ENCODE data around the gene SSX2IP.

SSX2IP gene

DNA sequence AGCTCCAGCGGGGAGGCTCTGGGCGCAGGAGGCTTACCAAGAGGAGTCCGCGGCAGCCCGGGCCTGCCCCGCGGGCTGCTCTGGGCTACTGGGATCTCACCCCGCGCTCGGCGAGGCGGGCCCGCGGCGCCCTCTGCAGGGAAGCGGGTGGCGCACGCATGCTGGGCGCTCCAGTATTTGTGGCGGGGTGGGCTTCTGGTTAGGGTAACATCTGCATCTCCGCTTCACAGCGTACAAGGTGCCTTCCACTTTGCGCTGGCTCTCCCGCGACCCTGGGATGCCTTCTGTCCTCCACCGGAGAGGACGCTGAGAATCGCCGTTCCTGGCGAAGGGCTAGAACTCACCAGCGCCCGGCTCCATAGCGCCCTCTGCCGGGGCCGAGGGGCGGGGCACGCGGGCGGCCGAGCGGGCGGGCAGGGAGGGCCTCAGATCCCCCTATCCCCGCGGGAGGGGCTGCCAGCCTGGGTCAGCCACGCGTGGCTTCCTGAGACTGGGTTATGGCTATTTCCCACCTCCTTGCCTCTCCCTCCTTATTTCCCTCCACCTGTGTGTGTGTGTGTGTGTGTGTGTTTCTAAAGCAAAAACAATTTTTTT is 69.4 kb downstream of the SSX2IP start (continued):
- TF ChIP-seq ZBTB49 (tag by site-specific recombination; IDR thresholded peaks at IDR 0.05; ENCODE audit: low read depth), result no peak
- no peak for TF ChIP-seq EGR2 (tag by site-specific recombination; IDR thresholded peaks at IDR 0.05; ENCODE audit: low read depth)
- TF ChIP-seq ZNF48 (tag by site-specific recombination; IDR thresholded peaks at IDR 0.05), result no peak
- no peak for TF ChIP-seq ZNF362 (tag by site-specific recombination; IDR thresholded peaks at IDR 0.05)
- TF ChIP-seq ZNF660 (tag by site-specific recombination; IDR thresholded peaks at IDR 0.05), result peak; percentile 88
- no peak for TF ChIP-seq MZF1 (tag by site-specific recombination; IDR thresholded peaks at IDR 0.05; ENCODE audit: borderline replicate concordance)
- TF ChIP-seq, protein P1, sequence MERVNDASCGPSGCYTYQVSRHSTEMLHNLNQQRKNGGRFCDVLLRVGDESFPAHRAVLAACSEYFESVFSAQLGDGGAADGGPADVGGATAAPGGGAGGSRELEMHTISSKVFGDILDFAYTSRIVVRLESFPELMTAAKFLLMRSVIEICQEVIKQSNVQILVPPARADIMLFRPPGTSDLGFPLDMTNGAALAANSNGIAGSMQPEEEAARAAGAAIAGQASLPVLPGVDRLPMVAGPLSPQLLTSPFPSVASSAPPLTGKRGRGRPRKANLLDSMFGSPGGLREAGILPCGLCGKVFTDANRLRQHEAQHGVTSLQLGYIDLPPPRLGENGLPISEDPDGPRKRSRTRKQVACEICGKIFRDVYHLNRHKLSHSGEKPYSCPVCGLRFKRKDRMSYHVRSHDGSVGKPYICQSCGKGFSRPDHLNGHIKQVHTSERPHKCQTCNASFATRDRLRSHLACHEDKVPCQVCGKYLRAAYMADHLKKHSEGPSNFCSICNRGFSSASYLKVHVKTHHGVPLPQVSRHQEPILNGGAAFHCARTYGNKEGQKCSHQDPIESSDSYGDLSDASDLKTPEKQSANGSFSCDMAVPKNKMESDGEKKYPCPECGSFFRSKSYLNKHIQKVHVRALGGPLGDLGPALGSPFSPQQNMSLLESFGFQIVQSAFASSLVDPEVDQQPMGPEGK (tag by site-specific recombination; IDR thresholded peaks at IDR 0.05), result peak; percentile 96
- TF ChIP-seq ZNF423 (tag by site-specific recombination; IDR thresholded peaks at IDR 0.05), result no peak
- TF ChIP-seq ZNF549 (tag by site-specific recombination; IDR thresholded peaks at IDR 0.05), result no peak
- TF ChIP-seq ZSCAN30 (tag by site-specific recombination; IDR thresholded peaks at IDR 0.05), result peak; percentile 83
- TF ChIP-seq ZNF26 (tag by site-specific recombination; IDR thresholded peaks at IDR 0.05), result no peak
- TF ChIP-seq HOXA7 (CRISPR knock-in tag; IDR thresholded peaks at IDR 0.05; ENCODE audit: borderline replicate concordance), result no peak
- TF ChIP-seq ZNF416 (tag by site-specific recombination; IDR thresholded peaks at IDR 0.05), result no peak
- TF ChIP-seq GLIS1 (tag by site-specific recombination; IDR thresholded peaks at IDR 0.05), result peak; percentile 37; the same call in 1 of the 2 replicates
- no peak for TF ChIP-seq ZNF707 (tag by site-specific recombination; IDR thresholded peaks at IDR 0.05)
- TF ChIP-seq ZBTB11 (tag by site-specific recombination; conservative IDR thresholded peaks at IDR 0.05; ENCODE audit: low read depth), result peak; percentile 34; the same call in 1 of the 2 replicates
- no peak for TF ChIP-seq ZNF155 (tag by site-specific recombination; IDR thresholded peaks at IDR 0.05)
- peak; percentile 41; the same call in 1 of the 2 replicates for TF ChIP-seq KLF8 (tag by site-specific recombination; IDR thresholded peaks at IDR 0.05)
- TF ChIP-seq ZNF776 (tag by site-specific recombination; IDR thresholded peaks at IDR 0.05; ENCODE audit: borderline replicate concordance), result no peak
- TF ChIP-seq ZNF704 (tag by site-specific recombination; IDR thresholded peaks at IDR 0.05), result no peak
- no peak for TF ChIP-seq HOXD13 (CRISPR knock-in tag; IDR thresholded peaks at IDR 0.05; ENCODE audit: borderline replicate concordance)
- TF ChIP-seq, protein P2, sequence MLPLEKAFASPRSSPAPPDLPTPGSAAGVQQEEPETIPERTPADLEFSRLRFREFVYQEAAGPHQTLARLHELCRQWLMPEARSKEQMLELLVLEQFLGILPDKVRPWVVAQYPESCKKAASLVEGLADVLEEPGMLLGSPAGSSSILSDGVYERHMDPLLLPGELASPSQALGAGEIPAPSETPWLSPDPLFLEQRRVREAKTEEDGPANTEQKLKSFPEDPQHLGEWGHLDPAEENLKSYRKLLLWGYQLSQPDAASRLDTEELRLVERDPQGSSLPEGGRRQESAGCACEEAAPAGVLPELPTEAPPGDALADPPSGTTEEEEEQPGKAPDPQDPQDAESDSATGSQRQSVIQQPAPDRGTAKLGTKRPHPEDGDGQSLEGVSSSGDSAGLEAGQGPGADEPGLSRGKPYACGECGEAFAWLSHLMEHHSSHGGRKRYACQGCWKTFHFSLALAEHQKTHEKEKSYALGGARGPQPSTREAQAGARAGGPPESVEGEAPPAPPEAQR (tag by site-specific recombination; IDR thresholded peaks at IDR 0.05), result no peak
